ENCODE data around the gene COX6A1. TPM values are rescaled to one million over a fixed set of nuclear protein-coding genes. Genes with fewer than 3 reads are reported as not detected.

COX6A1 gene
- total and polyA plus RNA-seq, 8 donors = 86.4 to 1,200 (median 672) TPM

- Histone ChIP-seq H3K4me1 (peaks cover 0 to 2% (median under 1%) of the 10 kb centered on the region in 4 donors), H3K9me3 (no peaks in the 10 kb centered on the region), H3K36me3 (peaks cover 68 to 100% (median 100%) of the 10 kb centered on the region in 4 donors), H3K4me3 (no peak overlapping the region), H3K27ac (no peak overlapping the region), H3K27me3 (no peaks in the 10 kb centered on the region)
- WGBS, 5 donors = 87 to 91% (median 89%) methylated on average over 3 of the region's 3 CpGs
- intact Hi-C loops (cut with DNase I; ENCODE audit: low total_unique reads) = no loop called here
- no peak for TF ChIP-seq POLR2A (IDR thresholded peaks at IDR 0.05)
- TF ChIP-seq CTCF (IDR thresholded peaks at IDR 0.05) = no peak
- no peak for TF ChIP-seq POLR2AphosphoS5 (IDR thresholded peaks at IDR 0.05)
- TF ChIP-seq EP300 (IDR thresholded peaks at IDR 0.05) = no peak
- DNase-seq = no peak
Measured at GRCh38 chr12:120460157-120460556, 22.2 kb downstream of the COX6A1 start.

- TF ChIP-seq POLR2AphosphoS5 (IDR thresholded peaks at IDR 0.05) = no peak
- TF ChIP-seq EP300 (IDR thresholded peaks at IDR 0.05) = no peak
- no peak for TF ChIP-seq POLR2A (IDR thresholded peaks at IDR 0.05)
- TF ChIP-seq CTCF (IDR thresholded peaks at IDR 0.05) = no peak
- DNase-seq = no peak
- Histone ChIP-seq H3K36me3 (peaks cover 65 to 99% (median 96%) of the 10 kb centered on the region in 4 donors), H3K4me3 (no peak overlapping the region), H3K9me3 (no peaks in the 10 kb centered on the region), H3K27me3 (no peaks in the 10 kb centered on the region), H3K4me1 (peaks cover 11 to 21% (median 17%) of the 10 kb centered on the region in 4 donors), H3K27ac (no peak overlapping the region)
- WGBS, 5 donors = 73 to 85% (median 78%) methylated on average over 3 of the region's 3 CpGs
- intact Hi-C loops (cut with DNase I; ENCODE audit: low total_unique reads) = no loop called here
Measured at GRCh38 chr12:120462099-120462640, 24.3 kb downstream of the COX6A1 start.

- Histone ChIP-seq H3K27ac (no peak overlapping the region), H3K9me3 (no peaks in the 10 kb centered on the region), H3K36me3 (peaks cover 53 to 88% (median 84%) of the 10 kb centered on the region in 4 donors), H3K27me3 (no peaks in the 10 kb centered on the region), H3K4me3 (no peak overlapping the region), H3K4me1 (peaks cover 25 to 35% (median 31%) of the 10 kb centered on the region in 4 donors)
- DNase-seq = no peak
- intact Hi-C loops (cut with DNase I; ENCODE audit: low total_unique reads) = no loop called here
- TF ChIP-seq POLR2A (IDR thresholded peaks at IDR 0.05) (no peak), POLR2AphosphoS5 (IDR thresholded peaks at IDR 0.05) (no peak), CTCF (IDR thresholded peaks at IDR 0.05) (no peak), EP300 (IDR thresholded peaks at IDR 0.05) (no peak)
- WGBS, 5 donors = 82 to 88% (median 85%) methylated on average over 5 of the region's 5 CpGs
Measured at GRCh38 chr12:120463712-120464111, 25.8 kb downstream of the COX6A1 start.

- Histone ChIP-seq H3K4me3 (no peak overlapping the region), H3K27ac (peak overlapping the region in 1 of 5 donors; percentile 14), H3K36me3 (peaks cover 44 to 68% (median 63%) of the 10 kb centered on the region in 4 donors), H3K27me3 (no peaks in the 10 kb centered on the region), H3K4me1 (peaks cover 33 to 45% (median 42%) of the 10 kb centered on the region in 4 donors), H3K9me3 (no peaks in the 10 kb centered on the region)
- intact Hi-C loops (cut with DNase I; ENCODE audit: low total_unique reads) = no loop called here
- 34 to 44% (median 38%) methylated on average over 5 of the region's 5 CpGs for WGBS, 5 donors
- TF ChIP-seq POLR2AphosphoS5 (IDR thresholded peaks at IDR 0.05) (no peak), CTCF (IDR thresholded peaks at IDR 0.05) (no peak), EP300 (IDR thresholded peaks at IDR 0.05) (no peak), POLR2A (IDR thresholded peaks at IDR 0.05) (no peak)
- DNase-seq = no peak
Measured at GRCh38 chr12:120465756-120466155, 27.8 kb downstream of the COX6A1 start.

All from stomach (tissue), 9 donors.